SK-N-SH (cell line): ENCODE results near the gene SCD5.

Experiments used
- CHD2 ChIP-seq: fragments of 150-350 bp; IDR thresholded peaks from 2 replicates; pipeline ENCODE4 v1.6.1; 2018; ENCODE audit warnings: low read length; ENCODE audit not compliant: partially characterized antibody
- CTCF ChIP-seq: fragments of 200-600 bp; sonication (generic); IDR thresholded peaks from 2 replicates; pipeline ENCODE4 v1.6.1; 2017; ENCODE audit warnings: antibody characterized with exemption, mild to moderate bottlenecking, moderate library complexity
- EP300 ChIP-seq, 2 experiments: IDR thresholded peaks; 2 replicates each; pipeline versions ENCODE4 v1.4.0 to v1.6.1; 2012; ENCODE audit warnings: borderline replicate concordance in 1 of 2, low read depth in 1 of 2, low read length in 1 of 2
- EZH2phosphoT487 ChIP-seq: fragments of 200-600 bp; sonication (generic); IDR thresholded peaks from 2 replicates; pipeline ENCODE4 v1.6.1; 2017; ENCODE audit warnings: low read depth, mixed run types, mild to moderate bottlenecking, antibody characterized with exemption, moderate library complexity, borderline replicate concordance
- GABPA ChIP-seq: IDR thresholded peaks from 2 replicates; pipeline ENCODE4 v1.4.0; 2012; ENCODE audit warnings: low read depth, mild to moderate bottlenecking
- JUND ChIP-seq: IDR thresholded peaks from 2 replicates; pipeline ENCODE4 v1.4.0; 2012
- MAX ChIP-seq: IDR thresholded peaks from 2 replicates; pipeline ENCODE4 v1.4.0; 2012; ENCODE audit warnings: low read depth
- POLR2AphosphoS5 ChIP-seq: IDR thresholded peaks from 2 replicates; pipeline ENCODE4 v1.6.1; 2012; ENCODE audit warnings: low read depth, low read length
- RAD21 ChIP-seq: IDR thresholded peaks from 2 replicates; pipeline ENCODE4 v1.6.1; 2012; ENCODE audit warnings: mild to moderate bottlenecking, low read length
- REST ChIP-seq: IDR thresholded peaks from 2 replicates; pipeline ENCODE4 v1.6.1; 2012; ENCODE audit warnings: mild to moderate bottlenecking, low read depth, low read length, moderate library complexity
- RFX5 ChIP-seq: IDR thresholded peaks from 2 replicates; pipeline ENCODE4 v1.6.1; 2012; ENCODE audit warnings: mild to moderate bottlenecking, improper control_type of control experiment, low read length
- USF1 ChIP-seq: IDR thresholded peaks from 2 replicates; pipeline ENCODE4 v1.4.0; 2012; ENCODE audit warnings: low read depth, borderline replicate concordance
- YY1 ChIP-seq: IDR thresholded peaks from 2 replicates; pipeline ENCODE4 v1.4.0; 2012; ENCODE audit warnings: low read depth, mild to moderate bottlenecking
- ZBTB33 ChIP-seq: IDR thresholded peaks from 2 replicates; pipeline ENCODE4 v1.4.0; 2012; ENCODE audit warnings: low read depth, borderline replicate concordance

- TF ChIP-seq CHD2 (no peak), JUND (no peak), EZH2phosphoT487 (no peak), RAD21 (0 out of 2 replicates have a peak, but pooled peaks have one; percentile 11), REST (no peak), MAX (no peak), CTCF (peak; percentile 58), EP300 (IDR thresholded peaks at IDR 0.05; ENCODE audit: borderline replicate concordance in 1 of 2, low read depth in 1 of 2, low read length in 1 of 2) (no peak), RFX5 (no peak), GABPA (no peak), ZBTB33 (no peak), POLR2AphosphoS5 (no peak), YY1 (no peak), USF1 (no peak)
These were observed 44.0 kb upstream of the SCD5 start for GRCh38 chr4:82842593-82842992.
